AG04450 (cell line): ENCODE data around the gene NFAM1. TPM values are rescaled to one million over a fixed set of nuclear protein-coding genes. Genes with fewer than 3 reads are reported as not detected.

Experiments used
- CTCF ChIA-PET: fragments of 300-600, 350-600 bp; formaldehyde crosslinking; extraction: SDS; loops from one replicate; lab custom pipeline; 2022; ENCODE audit warnings: antibody characterized with exemption, inconsistent platforms; lab: Charles Lee
- POLR2A ChIA-PET: fragments of 350-600 bp; formaldehyde crosslinking; extraction: SDS; loops from one replicate; lab custom pipeline; 2021; ENCODE audit warnings: antibody characterized with exemption, inconsistent platforms; lab: Yijun Ruan, JAX
- DNase-seq: peaks from one replicate; pipeline ENCODE4 v3.0.0-alpha.2; 2011; ENCODE audit warnings: low read depth, low spot score
- H3K27ac ChIP-seq: one replicate; pipeline ENCODE4 v1.5.1; 2012; ENCODE audit warnings: low read depth, low read length, control low read depth
- H3K27me3 ChIP-seq: one replicate; pipeline ENCODE4 v1.6.0; 2012; ENCODE audit warnings: low read length; ENCODE audit not compliant: control insufficient read depth, insufficient read depth
- H3K4me3 ChIP-seq: 2 replicates; pipeline ENCODE4 v1.5.1; 2011; ENCODE audit warnings: mild to moderate bottlenecking, low read depth, low read length, control low read depth
- H3K9me3 ChIP-seq: 2 replicates; pipeline ENCODE4 v1.5.1; 2012; ENCODE audit warnings: low read length; ENCODE audit not compliant: control insufficient read depth, insufficient read depth
- polyA plus RNA-seq: library from polyadenylated mRNA; depleted of rRNA; stranded (reverse); fragments of >200 nt; gene quantifications from 2 replicates; pipeline ENCODE4 v1.2.3, GENCODE V29; 2011
- TF ChIP-seq, protein P1 (sequence below): IDR thresholded peaks from 2 replicates; pipeline ENCODE4 v1.5.1; 2011; ENCODE audit warnings: low read depth, low read length, control low read depth, inconsistent platforms

The NFAM1 gene
- polyA plus RNA-seq, 1 experiment: not detected

GRCh38 chr22:42368379-42369249 lies 63.6 kb downstream of the NFAM1 start:
- Histone ChIP-seq H3K4me3 (peak overlapping the region; percentile 52), H3K9me3 (no peaks in the 10 kb centered on the region; the same call in 1 of the 2 replicates), H3K27me3 (peaks cover 54% of the 10 kb centered on the region), H3K27ac (no peak overlapping the region)
- TF ChIP-seq, protein P1, sequence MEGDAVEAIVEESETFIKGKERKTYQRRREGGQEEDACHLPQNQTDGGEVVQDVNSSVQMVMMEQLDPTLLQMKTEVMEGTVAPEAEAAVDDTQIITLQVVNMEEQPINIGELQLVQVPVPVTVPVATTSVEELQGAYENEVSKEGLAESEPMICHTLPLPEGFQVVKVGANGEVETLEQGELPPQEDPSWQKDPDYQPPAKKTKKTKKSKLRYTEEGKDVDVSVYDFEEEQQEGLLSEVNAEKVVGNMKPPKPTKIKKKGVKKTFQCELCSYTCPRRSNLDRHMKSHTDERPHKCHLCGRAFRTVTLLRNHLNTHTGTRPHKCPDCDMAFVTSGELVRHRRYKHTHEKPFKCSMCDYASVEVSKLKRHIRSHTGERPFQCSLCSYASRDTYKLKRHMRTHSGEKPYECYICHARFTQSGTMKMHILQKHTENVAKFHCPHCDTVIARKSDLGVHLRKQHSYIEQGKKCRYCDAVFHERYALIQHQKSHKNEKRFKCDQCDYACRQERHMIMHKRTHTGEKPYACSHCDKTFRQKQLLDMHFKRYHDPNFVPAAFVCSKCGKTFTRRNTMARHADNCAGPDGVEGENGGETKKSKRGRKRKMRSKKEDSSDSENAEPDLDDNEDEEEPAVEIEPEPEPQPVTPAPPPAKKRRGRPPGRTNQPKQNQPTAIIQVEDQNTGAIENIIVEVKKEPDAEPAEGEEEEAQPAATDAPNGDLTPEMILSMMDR: no peak
- ChIA-PET CTCF (interaction anchor here (1.1 kb wide), 1 partner anchor 277 kb away, joined by 3 read pairs; no protein-coding TSS in a partner anchor), POLR2A (interaction anchor here (0.5 to 1.7 kb wide), 2 partner anchors 22 to 281 kb away, joined by 3 read pairs; no protein-coding TSS in a partner anchor)
- DNase-seq: no peak

GRCh38 chr22:42367980-42368378 lies 64.2 kb downstream of the NFAM1 start:
- ChIA-PET POLR2A (interaction anchor here (1.7 kb wide), 1 partner anchor 22 kb away, joined by 3 read pairs; no protein-coding TSS in a partner anchor), CTCF (no interaction called here)
- H3K9me3 ChIP-seq: no peaks in the 10 kb centered on the region; the same call in 1 of the 2 replicates
- no peak for DNase-seq
- H3K27me3 ChIP-seq: peaks cover 50% of the 10 kb centered on the region
- no peak overlapping the region for H3K4me3 ChIP-seq
- H3K27ac ChIP-seq: no peak overlapping the region
- TF ChIP-seq, protein P1: no peak

DNA sequence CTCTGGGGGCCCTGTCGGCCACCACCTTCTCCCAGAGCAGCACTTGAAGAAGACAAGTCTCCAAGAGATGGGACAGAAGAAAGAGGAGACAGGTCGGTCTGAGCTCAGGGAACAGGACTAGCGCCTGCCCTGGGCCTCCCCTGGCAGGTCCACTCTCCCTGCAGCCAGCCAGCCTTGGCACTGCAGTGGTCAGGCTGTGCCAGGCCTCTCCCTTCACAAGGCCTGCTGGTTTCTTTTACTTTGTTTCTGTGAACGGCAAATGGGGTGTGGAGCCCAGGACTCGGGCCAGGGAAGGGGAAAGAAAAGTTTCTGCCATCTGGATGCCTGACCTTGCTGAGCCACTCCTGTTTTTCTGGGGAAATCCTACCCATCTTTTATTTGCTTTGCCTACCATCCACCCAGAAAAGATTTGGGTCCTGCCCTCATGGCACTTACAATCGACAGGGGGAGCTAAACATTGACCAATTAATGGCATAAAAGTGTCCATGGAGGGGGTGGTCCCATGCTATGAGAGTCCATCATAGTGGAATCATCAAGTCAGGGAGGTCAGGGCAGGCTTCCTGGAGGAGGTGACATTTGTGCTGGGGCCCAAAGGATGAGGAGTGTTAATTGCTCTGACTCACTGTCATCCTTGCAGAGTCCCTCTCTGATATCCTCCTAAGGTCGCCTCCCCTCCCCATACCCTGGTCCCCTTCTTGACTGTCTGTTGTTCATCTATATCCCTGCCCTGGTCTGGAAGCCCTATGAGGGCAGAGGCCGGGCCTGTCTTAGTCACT lies 65.2 kb downstream of the NFAM1 start:
- POLR2A ChIA-PET: no interaction called here
- DNase-seq: no peak
- H3K4me3 ChIP-seq: no peak overlapping the region
- CTCF ChIA-PET: no interaction called here
- TF ChIP-seq, protein P1: no peak
- peak overlapping the region; percentile 2 for H3K27ac ChIP-seq
- peaks cover 50% of the 10 kb centered on the region for H3K27me3 ChIP-seq
- H3K9me3 ChIP-seq: no peaks in the 10 kb centered on the region; the same call in 1 of the 2 replicates

GRCh38 chr22:42365942-42366695 lies 66.1 kb downstream of the NFAM1 start:
- CTCF ChIA-PET: no interaction called here
- Histone ChIP-seq H3K27ac (no peak overlapping the region), H3K27me3 (peaks cover 50% of the 10 kb centered on the region), H3K9me3 (no peaks in the 10 kb centered on the region; the same call in 1 of the 2 replicates), H3K4me3 (no peak overlapping the region)
- TF ChIP-seq, protein P1: no peak
- POLR2A ChIA-PET: no interaction called here
- DNase-seq: no peak
